Stimulated activated effector memory CD8-positive, alpha-beta T cell treated with anti-CD3 and anti-CD28 coated beads, Interleukin-12 subunit alpha, Interleukin-12 subunit beta, amount 100 ng/mL, for 72 hours (primary cell): Measurements from ENCODE around the gene ARL3.

Experiments used
- ATAC-seq: fragments of 150-1000 bp; cut with Tn5 transposase; 2 replicates; pipeline ENCODE4 v1.10.0; 2021
- DNase-seq, 2 donors: peaks; one replicate each; pipeline ENCODE4 v3.0.0; 2021 to 2022; ENCODE audit warnings: low spot score in 2 of 2
- H3K27ac Mint-ChIP-seq: one replicate; pipeline ENCODE4 v1.8.0; 2022; ENCODE audit warnings: mild to moderate bottlenecking, mixed read lengths
- H3K36me3 Mint-ChIP-seq: one replicate; pipeline ENCODE4 v1.8.0; 2022; ENCODE audit warnings: mild to moderate bottlenecking, mixed read lengths
- H3K4me1 Mint-ChIP-seq: one replicate; pipeline ENCODE4 v1.8.0; 2022; ENCODE audit warnings: mixed read lengths
- H3K4me3 Mint-ChIP-seq: one replicate; pipeline ENCODE4 v1.8.0; 2022; ENCODE audit warnings: mild to moderate bottlenecking, mixed read lengths
- H3K9me3 Mint-ChIP-seq: one replicate; pipeline ENCODE4 v1.8.0; 2022; ENCODE audit warnings: mixed read lengths

Gene ARL3

DNA sequence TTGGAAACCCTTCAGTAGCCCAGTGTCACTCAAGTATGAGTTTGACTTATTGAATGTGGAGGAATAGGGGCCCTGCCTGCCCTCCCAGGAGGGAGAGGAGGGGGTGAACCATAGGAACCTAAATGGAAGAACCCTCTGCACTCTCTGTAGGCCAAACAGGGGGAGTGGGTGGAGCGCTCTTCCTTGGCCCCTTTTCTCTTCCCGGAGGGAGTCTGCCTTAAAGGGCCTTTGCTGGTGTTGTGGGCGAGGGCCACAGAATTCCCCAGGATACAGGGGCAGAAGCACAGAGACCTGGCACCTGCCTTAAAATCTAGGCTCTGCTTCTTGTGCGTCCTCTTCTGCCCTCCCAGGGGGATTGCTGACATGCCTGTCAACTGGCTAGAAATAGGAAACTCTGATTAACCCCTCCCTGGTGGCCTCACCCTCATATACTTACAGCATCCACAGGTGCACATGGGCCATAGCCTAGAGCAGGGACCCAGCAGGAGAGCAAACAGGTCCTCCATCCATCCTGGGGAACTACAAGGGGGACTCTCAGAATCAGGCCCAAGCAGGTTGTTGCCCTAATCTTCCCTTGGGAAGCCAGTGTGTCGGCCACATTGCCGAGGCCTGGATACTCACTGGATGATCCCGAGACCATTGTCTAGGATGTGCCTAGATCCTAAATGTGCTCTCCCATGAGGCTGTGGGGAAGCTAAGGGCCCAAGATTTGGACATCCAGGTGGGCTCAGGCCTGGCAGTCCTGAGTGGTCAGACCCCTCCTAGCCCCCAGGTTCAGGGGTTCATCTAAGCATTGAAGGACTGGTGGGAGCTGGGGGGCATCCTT is 66.5 kb downstream of the ARL3 start:
- Mint-ChIP-seq H3K4me1 (peaks cover 71% of the 10 kb centered on the region), H3K4me3 (peak overlapping the region; percentile 94), H3K36me3 (peaks cover 87% of the 10 kb centered on the region), H3K9me3 (no peaks in the 10 kb centered on the region), H3K27ac (peak overlapping the region; percentile 97)
- no peak for ATAC-seq
- DNase-seq, result no peak

DNA sequence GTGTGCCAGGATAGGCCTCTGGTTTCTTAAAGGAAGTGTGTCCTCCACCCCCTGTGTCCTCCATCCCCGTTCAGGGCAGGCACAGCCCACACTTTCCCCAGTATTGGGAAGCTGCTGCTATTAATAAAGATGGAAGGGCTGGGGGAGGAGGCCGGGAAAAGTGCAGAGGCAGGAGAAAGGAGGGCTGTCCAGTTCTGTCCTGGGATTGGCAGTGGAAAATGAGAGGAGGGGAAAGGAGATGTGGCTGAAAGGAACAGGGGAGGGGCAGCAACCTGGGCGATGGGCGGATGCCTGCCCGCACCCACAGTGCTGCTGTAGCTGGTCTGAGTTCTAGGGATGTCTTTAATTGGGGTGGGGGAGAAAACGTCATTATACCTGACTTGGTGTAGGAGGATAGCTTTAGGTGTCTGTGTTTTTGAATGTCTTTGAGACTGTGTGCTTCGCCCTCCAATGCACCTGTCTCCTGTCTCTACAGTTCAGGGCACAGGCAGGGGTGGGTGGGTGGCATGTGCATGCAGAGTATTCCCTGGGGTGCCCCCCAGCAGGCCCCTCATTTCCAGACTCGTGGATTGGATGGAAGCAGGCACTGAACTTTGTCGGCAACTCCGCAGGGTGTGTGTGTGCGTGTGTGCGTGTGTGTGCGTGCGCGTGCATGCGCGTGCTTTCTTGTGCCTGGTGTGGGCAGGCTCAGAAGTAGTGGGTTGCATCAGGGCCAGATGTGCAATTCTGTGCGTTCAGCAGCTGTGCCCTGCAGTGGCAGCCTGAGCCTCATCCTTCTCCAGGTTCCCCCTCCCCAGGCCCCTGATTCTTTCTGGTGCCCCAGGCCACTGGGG is 67.4 kb downstream of the ARL3 start:
- peak overlapping the region; percentile 94 for H3K4me3 Mint-ChIP-seq
- H3K4me1 Mint-ChIP-seq, result peaks cover 65% of the 10 kb centered on the region
- peaks cover 80% of the 10 kb centered on the region for H3K36me3 Mint-ChIP-seq
- DNase-seq (peak in 1 of 2 donors; percentile 75), ATAC-seq (no peak)
- no peaks in the 10 kb centered on the region for H3K9me3 Mint-ChIP-seq
- peak overlapping the region; percentile 97 for H3K27ac Mint-ChIP-seq

DNA sequence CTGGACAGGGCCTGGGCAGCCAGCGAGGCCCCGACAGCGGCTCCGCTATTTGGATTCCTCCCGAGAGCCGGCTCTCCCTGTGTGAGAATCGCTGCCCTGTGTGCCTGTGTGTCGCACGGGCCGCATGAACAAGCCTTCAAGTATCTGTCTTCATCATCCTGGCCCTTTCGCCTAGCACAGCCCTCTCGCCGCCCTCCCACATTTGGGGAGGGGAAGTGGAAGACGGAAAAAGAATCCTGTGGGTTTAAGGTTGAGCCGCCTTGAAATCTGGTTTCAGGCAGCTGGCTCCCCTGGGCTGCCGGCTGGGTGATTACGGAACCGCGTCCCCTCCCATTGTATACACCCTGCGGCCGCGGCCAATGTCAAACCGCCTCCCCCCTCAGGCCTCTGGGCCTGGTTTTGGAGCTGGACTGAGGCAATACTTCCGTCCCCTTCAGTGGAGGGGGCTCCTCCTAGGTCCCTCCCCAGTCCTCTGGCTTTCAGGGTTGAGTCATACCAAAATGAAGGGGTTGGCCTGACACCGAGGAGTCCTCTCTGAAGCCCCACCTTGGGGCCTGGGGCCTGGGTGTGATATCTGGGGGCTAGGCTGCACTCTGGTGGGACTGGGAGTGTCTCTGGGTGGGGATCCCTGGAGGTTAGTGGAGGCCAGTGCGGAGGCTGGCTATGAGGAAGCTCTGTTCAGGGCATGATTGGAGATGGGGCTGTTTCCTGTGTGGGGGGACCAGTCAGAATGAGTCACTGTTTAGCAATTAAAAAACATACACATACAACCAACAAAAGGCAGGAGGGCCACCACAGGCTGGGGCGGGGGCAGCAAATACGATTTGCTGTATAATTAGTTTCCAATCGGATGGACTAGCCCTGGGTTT is 68.2 kb downstream of the ARL3 start:
- ATAC-seq (peak; percentile 77), DNase-seq (peak; percentile 71 to 95)
- Mint-ChIP-seq H3K36me3 (peaks cover 71% of the 10 kb centered on the region), H3K4me3 (peak overlapping the region; percentile 94), H3K27ac (peak overlapping the region; percentile 97), H3K4me1 (peaks cover 62% of the 10 kb centered on the region), H3K9me3 (no peaks in the 10 kb centered on the region)

DNA sequence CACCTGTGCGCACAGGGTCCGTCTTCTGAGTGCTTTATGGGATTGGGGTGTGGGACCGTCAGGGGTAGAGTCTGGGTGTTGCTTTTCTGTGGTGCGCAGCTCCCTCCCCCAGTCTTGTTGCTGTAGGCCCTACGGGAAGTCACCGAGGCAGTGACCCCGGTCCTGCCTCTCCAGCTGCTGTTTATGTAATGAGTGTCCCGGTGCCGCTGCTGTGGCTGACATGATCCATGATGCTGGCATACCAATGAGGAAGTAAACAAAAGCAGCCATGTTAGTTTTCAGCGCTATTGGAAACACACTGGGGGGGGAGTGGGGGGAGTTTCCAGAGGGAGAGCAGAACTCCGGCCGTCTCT is 68.8 kb downstream of the ARL3 start:
- Mint-ChIP-seq H3K27ac (peak overlapping the region; percentile 97), H3K36me3 (peaks cover 65% of the 10 kb centered on the region), H3K9me3 (no peaks in the 10 kb centered on the region), H3K4me3 (peak overlapping the region; percentile 94), H3K4me1 (peaks cover 55% of the 10 kb centered on the region)
- no peak for ATAC-seq
- DNase-seq, result no peak

DNA sequence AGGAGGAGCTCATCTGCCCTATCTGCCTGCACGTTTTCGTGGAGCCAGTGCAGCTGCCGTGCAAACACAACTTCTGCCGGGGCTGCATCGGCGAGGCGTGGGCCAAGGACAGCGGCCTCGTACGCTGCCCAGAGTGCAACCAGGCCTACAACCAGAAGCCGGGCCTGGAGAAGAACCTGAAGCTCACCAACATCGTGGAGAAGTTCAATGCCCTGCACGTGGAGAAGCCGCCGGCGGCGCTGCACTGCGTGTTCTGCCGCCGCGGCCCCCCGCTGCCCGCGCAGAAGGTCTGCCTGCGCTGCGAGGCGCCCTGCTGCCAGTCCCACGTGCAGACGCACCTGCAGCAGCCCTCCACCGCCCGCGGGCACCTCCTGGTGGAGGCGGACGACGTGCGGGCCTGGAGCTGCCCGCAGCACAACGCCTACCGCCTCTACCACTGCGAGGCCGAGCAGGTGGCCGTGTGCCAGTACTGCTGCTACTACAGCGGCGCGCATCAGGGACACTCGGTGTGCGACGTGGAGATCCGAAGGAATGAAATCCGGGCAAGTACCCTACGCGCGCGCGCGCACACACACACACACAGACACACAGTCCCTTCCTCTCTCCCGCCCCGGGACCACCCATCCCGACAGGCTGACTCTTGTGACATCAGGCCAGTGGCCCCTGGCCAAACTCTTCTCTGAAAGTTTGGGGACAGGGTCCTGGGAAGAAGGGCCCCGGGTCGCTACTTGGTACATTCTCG is 69.4 kb downstream of the ARL3 start:
- Mint-ChIP-seq H3K4me3 (peak overlapping the region; percentile 94), H3K36me3 (peaks cover 65% of the 10 kb centered on the region), H3K27ac (peak overlapping the region; percentile 97), H3K9me3 (no peaks in the 10 kb centered on the region), H3K4me1 (peaks cover 50% of the 10 kb centered on the region)
- peak; percentile 55 to 86 for DNase-seq
- ATAC-seq, result peak; percentile 22

DNA sequence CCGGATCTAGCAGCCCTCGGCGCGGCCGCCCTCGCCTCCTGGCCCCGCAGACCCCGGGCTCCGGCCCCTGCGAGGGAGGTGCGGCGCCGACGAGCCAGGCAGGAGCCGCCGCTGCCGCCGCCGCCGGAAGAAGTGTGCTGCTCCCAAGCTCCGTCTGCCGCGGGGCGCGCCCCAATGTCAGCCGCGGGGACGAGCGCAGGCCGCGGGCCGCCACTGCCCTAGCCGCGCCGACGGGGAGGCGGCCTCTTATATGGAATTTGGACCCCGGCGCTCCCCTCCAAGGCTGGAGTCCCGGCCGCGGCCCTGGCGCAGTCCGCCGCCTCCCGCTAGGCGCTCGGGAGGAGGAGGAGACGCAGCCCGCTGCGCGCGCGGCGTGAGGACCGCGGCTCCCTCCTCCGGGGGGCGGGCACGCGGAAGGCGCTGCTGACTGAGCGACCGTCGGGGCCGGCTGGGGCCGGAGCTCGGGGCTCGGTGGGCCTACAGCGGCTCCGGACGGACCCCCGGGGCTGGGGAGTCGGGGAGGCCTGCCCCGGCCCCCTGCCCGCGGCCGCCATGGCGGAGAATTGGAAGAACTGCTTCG is 70.0 kb downstream of the ARL3 start, which contains the start of gene TRIM8:
TRIM8 (plus strand) TSS at position 414 of the 580 bp plus-strand sequence; CDS start at position 553, 139 bp downstream.
- DNase-seq (peak; percentile 56 to 85), ATAC-seq (no peak)
- Mint-ChIP-seq H3K4me1 (peaks cover 43% of the 10 kb centered on the region), H3K4me3 (peak within 1 kb of the TSS; percentile 94), H3K36me3 (peaks cover 58% of the 10 kb centered on the region), H3K27ac (peak within 1 kb of the TSS; percentile 97), H3K9me3 (no peaks in the 10 kb centered on the region)

DNA sequence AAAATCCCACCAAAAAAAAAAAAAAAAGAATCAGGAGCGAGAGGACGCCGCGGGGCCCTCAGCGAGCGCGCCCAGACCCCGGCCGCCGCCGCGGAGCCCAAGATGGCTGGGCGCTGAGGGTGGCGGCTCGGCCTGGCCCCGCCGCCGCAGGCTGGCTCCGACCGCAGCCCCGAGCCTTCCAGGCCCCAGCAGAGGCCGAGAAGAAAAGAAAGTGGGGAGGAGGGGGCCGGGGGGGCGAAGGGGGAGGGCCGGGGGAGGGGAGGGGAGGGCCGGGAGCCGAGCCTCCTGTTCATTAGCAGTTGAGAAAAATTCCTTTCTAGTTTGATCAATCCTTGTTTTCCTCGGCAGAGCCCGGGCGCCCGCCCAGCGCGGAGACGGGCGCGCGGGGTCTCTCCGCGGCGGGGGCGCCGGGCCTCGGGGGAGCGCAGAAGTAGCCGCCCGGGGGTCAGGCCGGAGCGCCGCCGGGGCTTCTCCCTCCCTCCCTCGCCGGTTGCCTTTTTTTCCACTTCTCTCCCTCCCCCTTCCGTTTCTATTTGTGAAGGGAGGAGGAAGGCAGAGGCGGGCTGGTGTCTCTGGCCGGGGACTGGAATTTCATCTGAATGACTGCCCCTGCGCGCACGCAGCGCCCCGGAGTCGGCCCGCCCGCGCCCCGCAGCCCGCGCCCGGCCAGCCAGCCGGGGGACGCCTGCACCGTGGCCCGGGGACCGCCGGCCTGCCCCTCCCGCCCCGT is 70.7 kb downstream of the ARL3 start:
- DNase-seq (peak in 1 of 2 donors; percentile 85), ATAC-seq (no peak)
- Mint-ChIP-seq H3K27ac (peak overlapping the region; percentile 89), H3K4me3 (peak overlapping the region; percentile 94), H3K4me1 (peaks cover 37% of the 10 kb centered on the region), H3K36me3 (peaks cover 51% of the 10 kb centered on the region), H3K9me3 (no peaks in the 10 kb centered on the region)

DNA sequence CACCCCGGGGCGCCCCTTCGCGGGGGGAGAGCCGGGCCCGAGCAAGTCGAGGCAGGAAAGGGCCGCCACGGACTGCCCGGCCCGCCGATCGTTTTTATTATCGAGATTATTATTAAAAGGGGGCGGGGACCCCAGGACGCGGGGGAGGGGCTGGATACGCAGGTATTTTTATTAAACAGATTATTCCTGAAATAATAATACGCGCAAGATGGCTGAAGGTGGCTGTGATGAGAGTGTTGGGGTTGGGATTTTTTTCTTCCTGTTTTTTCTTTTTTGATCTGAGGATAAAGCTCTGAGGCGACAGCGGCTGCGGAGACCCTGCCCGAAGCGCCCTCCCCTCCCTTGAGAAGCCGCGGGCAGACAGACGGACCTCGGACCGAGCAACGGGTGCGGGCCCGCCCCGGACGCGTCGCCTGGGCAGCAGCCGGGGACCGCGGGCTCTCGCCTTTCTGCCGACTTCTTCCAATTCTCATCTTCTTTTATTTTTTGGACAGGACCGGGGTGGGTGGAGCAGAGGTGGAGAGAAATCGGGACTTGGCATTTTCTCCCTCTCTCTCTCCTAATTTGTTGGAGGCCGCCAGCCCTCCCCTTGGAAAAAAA is 71.4 kb downstream of the ARL3 start:
- DNase-seq, result no peak
- H3K36me3 Mint-ChIP-seq, result peaks cover 45% of the 10 kb centered on the region

DNA sequence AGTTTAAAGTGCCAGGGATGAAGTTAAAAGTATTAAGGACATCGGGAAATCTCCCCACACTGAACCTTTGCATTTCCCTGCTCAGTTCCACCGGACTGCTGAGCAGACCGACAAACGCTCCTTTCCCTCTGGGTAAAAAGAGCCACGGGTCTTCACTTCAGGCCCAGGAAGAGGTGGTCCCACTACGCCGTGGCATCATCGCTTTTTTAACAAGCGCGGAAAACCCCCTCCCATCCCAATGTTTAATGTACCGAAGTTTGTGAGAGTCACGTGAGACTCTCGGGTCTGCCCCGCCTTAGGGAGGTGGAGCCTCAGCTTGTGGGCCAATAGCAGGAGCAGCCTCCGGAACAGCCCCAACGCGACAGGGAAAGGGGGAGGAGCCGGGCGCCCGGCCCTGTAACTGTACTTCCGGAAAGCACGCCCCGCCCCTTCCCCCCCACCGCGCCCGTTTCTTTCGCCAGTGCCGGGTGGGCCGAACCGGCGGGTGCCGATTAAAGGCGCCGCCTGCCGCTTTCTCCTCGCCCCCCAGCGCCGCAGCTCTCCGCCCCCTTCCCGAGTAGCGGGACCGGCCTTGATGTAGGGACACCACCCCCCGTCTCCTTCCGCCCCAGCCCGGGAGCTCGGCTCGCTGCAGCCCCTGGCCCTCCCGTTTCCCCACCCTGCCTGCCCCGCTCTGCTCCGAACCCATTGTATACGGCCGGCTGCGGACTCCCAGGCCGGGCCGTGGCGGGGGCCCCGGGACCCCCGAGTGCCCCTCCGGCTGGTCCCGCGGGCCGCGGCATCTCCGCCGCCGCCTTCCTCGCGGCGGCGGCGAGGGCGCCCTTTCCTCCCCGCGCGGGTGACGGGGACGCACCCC is 72.1 kb downstream of the ARL3 start:
- ATAC-seq (peak; percentile 70), DNase-seq (peak; percentile 77 to 96)
- no peaks in the 10 kb centered on the region for H3K9me3 Mint-ChIP-seq
- peaks cover 38% of the 10 kb centered on the region for H3K36me3 Mint-ChIP-seq
- H3K4me3 Mint-ChIP-seq, result peak overlapping the region; percentile 94
- H3K4me1 Mint-ChIP-seq, result peaks cover 23% of the 10 kb centered on the region
- peak overlapping the region; percentile 89 for H3K27ac Mint-ChIP-seq

More for the DNA sequence above, 71.4 kb downstream of the ARL3 start:
- ATAC-seq, result no peak
- peak overlapping the region; percentile 94 for H3K4me3 Mint-ChIP-seq
- H3K9me3 Mint-ChIP-seq, result no peaks in the 10 kb centered on the region
- H3K4me1 Mint-ChIP-seq, result peaks cover 30% of the 10 kb centered on the region
- peak overlapping the region; percentile 89 for H3K27ac Mint-ChIP-seq

DNA sequence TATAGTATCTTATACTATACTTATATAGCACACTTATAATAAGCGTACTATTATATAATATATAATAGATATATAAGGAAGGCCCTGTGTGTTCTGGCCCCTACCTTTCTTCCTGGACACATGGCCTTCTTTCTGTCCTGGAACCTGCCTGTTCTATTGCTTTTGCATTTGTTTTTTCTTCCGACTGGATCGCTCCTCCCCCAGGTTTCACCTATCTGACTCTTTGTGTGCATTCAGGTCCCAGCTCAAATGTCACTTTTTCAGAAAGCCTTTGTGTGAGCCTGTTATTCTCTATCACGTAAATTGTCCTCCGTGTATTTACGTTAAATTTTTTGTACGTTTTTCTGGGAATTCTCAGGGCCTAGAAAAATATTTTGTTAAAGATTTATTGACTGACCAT is 72.8 kb downstream of the ARL3 start:
- DNase-seq, result no peak
- H3K4me3 Mint-ChIP-seq, result peak overlapping the region; percentile 94
- H3K27ac Mint-ChIP-seq, result peak overlapping the region; percentile 89
- H3K4me1 Mint-ChIP-seq, result peaks cover 16% of the 10 kb centered on the region
- H3K36me3 Mint-ChIP-seq, result peaks cover 30% of the 10 kb centered on the region
- H3K9me3 Mint-ChIP-seq, result no peaks in the 10 kb centered on the region
- no peak for ATAC-seq

DNA sequence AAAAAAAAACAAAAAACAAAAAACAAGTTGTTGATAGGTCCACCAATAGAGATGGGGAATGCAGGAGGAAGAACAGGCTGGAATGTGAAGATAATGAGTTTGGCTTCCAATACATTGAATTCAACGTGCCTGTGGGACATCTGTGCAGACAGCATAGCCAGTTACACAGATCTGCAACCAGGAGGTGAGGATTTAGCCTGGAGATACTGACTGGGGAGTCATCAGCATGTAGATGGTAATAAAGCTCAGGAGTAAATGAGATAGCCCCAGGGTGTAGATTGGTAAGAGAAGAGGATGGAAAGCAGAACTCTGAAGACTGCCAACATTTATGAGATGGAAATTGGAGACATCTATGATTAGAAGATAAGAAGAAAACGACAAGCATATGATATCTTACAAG is 74.7 kb downstream of the ARL3 start:
- no peak overlapping the region for H3K4me3 Mint-ChIP-seq
- peaks cover 18% of the 10 kb centered on the region for H3K4me1 Mint-ChIP-seq
- no peak overlapping the region for H3K27ac Mint-ChIP-seq
- peaks cover 12% of the 10 kb centered on the region for H3K36me3 Mint-ChIP-seq
- no peaks in the 10 kb centered on the region for H3K9me3 Mint-ChIP-seq
- DNase-seq (no peak), ATAC-seq (no peak)

DNA sequence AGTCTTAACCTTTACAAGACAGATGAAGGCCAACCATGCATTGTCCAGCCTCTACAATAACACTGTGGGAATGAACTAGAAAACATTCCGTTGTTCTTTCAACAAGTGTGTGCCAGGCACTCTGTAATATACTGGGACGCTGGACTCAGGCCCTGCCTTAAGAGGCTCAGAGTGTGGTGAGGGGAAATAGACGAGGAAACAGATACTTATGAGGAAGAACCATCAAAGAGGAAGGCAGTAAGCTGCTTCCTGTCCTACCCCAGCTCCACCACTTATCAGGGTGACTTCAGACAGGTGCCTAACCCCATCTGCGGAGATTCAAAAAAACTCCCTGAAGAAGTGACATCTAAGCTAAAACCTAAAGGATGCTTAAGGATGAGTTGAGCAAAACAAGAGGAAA is 78.8 kb downstream of the ARL3 start:
- Mint-ChIP-seq H3K4me3 (no peak overlapping the region), H3K4me1 (peaks cover 43% of the 10 kb centered on the region), H3K9me3 (no peaks in the 10 kb centered on the region), H3K36me3 (no peaks in the 10 kb centered on the region), H3K27ac (no peak overlapping the region)
- DNase-seq, result no peak
- ATAC-seq, result peak; percentile 24
